GM18498 (cell line): ENCODE measurements around the gene SMARCAL1.
A peak's percentile ranks its signal among the peaks of the same experiment; 100 is the strongest.
"Not testable (repeated sequence)": the region's sequence is repeated elsewhere in the genome, so short reads cannot be mapped to it uniquely, and the experiment has no call there.

Source experiments
- ATAC-seq: cut with Tn5 transposase; IDR thresholded peaks from one replicate; pipeline ENCODE4 v1.9.1; 2021; ENCODE audit warnings: mild to moderate bottlenecking, moderate library complexity; ENCODE audit not compliant: unreplicated experiment

Gene SMARCAL1

DNA sequence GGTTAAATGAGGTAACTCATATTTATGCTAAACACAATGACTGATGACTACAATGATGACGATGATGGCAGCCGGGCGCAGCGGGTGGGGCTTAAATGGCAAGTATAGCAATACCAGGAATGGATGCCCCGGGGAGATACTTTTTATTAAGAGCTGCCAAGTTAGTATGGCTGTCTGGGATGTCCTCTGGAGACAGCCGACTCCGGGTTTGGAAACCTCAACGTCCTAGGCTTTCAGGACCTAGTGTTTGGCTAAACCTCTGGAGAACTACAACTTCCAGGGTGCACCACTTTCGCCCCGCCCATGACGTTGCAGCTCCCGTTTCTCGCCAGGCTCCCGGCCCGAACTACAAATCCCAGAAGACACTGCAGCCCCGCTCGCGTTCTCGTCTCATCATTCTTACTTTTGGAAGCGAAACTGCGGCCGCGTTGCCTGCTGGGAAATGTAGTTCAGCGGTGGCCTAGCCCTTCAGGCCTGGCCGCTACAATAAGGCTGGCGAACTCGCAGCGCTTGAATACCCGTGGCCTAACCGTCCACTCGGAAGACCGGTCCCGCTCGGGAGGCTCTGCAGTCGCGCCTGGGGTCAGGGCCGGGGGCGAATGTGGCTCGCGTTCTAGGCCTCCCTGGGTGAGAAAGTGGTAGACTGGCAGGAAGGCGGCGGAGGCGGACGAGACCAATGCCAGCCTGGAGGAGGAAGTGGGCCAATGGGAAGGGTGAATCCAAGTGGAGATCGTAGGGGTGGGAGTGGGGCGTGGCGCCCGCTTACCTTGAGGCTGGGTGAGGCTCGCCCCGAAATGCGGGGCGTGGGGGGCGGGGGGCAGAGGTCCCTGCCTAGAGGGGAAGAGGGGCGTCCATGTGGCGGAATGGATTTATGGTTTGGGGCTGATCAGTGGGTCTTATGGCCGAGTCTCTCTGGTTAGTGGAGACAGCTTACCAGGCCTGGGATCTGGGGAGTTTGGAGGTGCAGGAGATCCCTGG is at the start of gene SMARCAL1:
SMARCAL1 (plus strand) TSS at position 463 of the 978 bp plus-strand sequence. CDS start 2,221 bp downstream, outside the sequence.
- peak; percentile 92 for ATAC-seq

- ATAC-seq: no peak
Observed at GRCh38 chr2:216362730-216363129, 49.6 kb upstream of the SMARCAL1 start.

GRCh38 chr2:216363221-216363620 is 49.1 kb upstream of the SMARCAL1 start:
- no peak for ATAC-seq

- no peak for ATAC-seq
Observed at GRCh38 chr2:216365518-216365917, 46.8 kb upstream of the SMARCAL1 start.

DNA sequence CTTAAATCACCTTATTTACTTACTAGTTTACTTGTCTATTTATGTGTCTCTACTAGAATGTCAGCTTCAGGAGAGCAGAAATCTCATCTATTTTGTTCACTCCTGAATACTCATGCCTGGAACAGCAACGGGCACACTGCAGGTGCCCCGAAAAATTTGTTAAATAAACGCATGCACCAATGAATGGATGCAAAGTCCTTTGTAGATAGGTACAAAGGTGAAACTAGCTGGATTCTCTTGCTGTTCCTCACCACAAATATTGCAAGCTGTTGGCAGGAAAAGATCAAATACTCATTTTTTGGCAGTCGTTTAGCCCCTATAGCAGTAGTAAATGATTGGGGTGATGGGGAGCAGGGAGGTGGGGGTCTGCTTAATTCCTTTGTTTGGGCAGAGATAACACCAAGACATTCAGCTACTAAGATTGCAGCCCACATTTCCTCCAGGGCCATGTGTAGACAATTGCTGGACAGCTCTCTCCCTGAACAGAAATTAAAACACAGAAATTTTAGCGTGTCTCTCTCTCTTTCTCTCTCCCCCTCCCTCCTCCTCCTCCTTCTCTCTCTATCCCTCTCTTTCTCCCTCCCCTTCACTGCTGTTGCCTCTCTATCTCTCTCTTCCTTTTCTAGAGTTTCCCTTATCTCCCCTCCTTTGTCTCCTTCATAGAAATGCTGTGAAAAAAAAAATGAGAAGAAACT is 45.4 kb upstream of the SMARCAL1 start:
- ATAC-seq: no peak

DNA sequence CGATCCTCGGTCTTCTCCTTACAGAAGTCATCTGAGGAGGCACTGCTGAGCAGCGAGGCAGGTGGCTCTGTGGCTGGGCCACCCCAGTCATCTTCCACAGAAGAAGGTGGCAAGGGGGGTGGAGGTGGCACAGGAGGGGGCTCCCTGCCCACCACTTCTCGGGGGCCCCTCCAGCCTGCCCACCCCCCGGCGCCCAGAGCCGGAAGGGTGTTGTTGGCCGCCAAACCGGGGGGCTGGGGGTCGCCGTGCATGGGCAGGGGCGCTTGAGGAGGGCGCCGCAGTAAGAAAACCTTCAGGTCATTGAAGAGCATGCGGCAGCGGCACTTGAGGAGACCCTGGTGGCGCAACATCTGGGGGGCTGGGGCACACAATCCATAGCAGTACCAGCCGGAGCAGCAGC is 42.5 kb upstream of the SMARCAL1 start:
- no peak for ATAC-seq

DNA sequence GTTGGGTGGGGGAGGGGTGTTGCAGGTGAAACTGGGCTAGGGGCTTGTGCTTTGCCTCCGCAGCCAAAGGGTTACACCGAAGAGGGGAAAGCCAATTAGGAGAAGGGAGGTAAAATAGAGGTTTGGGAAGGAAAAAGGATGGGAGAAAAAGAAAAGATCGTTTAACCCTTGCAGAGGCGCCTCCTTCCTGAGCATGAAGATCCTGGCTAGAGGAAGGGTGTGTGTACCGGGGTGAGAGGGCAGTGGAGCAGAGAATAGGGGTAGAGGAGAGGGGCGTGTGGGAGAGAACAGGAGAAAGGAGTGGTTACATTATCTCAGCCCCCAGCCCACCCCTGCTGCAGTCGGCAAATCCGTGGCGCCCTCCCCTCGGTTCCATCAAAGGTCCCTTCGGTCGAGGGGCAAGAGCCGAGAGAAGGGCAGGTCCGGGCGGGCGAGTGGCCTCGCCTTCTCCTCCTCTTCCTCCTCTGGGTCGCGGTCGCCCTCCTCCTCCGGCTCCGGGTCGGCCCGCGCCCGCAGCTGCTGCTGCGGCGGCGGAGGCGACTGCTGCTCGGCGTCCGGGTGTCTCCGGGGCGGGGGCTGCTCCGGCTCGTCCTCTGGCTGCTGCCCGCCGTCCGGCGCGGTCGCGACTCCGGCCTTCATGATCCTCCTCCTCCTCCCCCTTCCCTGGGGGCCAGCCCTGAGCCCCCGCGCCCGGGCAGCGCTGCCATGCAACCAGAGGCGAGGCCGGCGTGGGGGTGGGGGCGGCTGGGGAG is 41.1 kb upstream of the SMARCAL1 start:
- no peak for ATAC-seq

DNA sequence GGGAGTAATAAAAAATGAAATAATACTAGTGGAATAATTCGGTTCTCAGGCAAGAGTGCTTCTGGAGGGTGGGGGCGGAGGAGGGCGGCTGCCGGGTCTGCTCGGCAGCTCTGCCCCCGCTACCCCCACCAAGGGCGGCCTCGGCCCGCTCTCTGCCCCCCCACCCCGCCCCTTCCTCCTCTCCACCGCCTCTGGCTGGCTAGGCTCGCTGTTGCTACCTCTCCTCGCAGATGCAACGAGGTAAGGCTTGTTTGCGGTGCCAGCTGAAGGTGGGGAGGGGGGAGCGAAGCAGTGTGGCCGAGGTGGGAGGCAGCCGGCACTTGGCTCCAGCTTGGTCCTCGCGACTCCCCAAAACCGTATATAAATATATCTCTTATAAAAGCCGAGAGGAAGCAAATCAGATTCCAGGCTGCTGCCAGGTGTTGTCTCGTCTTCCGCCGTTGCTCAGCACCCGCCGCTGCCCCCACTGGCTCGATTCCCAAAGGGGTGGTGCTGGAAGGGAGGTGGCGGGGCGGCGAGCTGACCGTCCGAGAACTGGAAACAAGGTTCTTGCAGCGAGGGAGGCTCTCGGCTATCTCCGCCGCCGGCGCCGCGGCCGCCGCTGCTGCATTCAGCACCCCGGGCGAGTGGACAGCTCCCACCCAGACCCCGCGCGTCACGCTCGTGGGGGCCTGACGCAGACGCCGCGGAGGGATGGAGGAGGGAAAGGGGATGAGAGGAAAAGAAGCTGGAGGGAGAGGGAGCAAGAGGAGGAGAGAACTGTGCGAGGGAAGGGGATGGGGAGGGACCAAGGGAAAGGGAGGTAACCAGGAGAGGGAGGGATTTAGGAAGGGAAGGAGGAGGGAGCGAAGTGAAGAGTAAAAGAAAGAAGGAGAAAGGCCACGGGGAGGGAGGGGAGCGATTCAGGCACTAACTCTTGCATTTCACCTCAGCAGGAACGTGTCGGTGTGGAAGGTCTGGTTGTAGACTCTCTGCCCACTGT is 40.3 kb upstream of the SMARCAL1 start, which contains the start of gene MARCHF4:
MARCHF4 (minus strand) TSS at position 763 of the 982 bp plus-strand sequence. CDS start 2,223 bp downstream, outside the sequence.
- ATAC-seq: peak; percentile 61

DNA sequence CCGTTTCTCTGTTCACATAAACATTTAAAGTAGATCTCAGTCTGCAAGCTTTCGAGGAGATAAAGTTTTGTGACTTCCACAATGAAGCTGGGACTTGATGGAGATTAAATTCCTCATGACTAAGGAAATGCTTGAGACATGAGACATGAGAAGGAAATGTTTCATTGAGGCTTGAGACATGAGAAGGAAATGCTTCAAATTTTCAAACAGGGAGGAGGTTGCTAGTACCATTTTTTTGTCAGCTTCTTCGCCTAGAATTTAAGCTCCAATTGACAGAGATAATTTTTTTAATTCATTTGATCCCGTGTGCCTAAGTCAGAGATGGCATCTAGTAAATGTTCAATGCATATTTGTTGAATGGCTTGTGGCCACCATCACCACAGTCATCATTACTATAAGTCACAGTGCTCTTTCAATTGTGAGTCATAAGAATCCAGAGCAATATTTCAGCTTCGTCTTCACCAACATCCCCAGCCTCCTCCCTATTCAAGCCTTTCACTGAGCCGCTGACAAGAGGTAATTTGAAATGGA is 39.5 kb upstream of the SMARCAL1 start:
- no peak for ATAC-seq

DNA sequence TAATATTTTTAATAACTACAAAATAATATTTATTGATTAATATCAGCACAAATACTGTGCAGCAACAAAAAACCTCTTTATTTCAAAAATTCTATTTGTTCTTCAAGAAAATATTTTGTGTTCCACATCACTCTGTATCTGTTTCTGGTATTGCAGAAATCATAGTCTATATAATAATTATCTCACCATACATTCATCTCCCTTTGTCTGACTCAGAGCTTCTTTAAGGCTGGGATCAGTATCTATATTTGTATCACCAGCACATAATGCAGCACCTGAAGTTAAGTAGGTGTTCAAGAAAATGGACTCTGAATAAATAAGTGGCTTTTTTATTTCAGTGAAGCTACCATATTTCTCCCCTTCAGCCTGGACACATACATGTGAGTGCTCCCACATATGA is 38.4 kb upstream of the SMARCAL1 start:
- no peak for ATAC-seq

DNA sequence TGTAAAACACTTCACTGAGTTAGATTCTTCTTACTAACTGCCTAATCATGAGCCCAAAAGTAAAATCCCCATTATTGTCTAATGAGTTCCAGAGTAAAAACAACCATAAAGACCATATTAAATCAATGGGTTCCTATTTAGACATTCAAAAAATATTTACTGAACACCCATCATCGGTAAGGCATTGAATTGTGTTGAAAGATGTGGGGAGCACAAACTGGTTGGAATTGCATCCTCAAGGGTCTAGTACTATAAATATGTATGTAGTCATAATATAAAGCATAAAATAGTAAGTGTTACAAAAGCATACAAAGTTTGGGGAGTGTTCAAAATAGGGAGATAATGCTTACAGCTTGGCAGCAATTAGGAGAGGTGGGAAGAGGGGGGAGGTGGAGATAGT is 37.0 kb upstream of the SMARCAL1 start:
- no peak for ATAC-seq

- ATAC-seq: no peak
Observed at GRCh38 chr2:216379977-216380376, 32.3 kb upstream of the SMARCAL1 start.

- not testable (repeated sequence) for ATAC-seq
Observed at GRCh38 chr2:216384409-216384808, 27.9 kb upstream of the SMARCAL1 start.

- no peak for ATAC-seq
Observed at GRCh38 chr2:216385478-216385877, 26.8 kb upstream of the SMARCAL1 start.

DNA sequence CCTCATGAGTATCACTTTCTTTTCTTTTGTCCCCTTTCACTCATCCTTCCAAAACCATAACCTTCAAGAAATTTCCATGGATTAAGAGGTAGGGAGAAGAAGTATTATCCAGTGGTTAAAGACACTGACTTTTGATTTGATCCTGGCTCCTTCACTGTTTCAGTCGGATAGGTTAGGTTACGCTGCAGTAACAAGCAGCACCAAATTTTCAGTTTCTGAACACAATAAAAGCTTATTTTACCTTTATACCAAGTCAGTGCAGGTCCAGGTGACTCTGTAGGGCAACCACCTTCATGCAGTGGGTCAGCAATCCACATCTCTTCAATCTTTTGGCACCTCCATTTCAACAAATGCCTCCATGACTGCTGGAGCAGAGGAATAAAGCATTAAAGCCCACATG is 25.0 kb upstream of the SMARCAL1 start:
- ATAC-seq: no peak

GRCh38 chr2:216388046-216388884 is 24.0 kb upstream of the SMARCAL1 start:
- no peak for ATAC-seq

- no peak for ATAC-seq
Observed at GRCh38 chr2:216389570-216389969, 22.7 kb upstream of the SMARCAL1 start.

DNA sequence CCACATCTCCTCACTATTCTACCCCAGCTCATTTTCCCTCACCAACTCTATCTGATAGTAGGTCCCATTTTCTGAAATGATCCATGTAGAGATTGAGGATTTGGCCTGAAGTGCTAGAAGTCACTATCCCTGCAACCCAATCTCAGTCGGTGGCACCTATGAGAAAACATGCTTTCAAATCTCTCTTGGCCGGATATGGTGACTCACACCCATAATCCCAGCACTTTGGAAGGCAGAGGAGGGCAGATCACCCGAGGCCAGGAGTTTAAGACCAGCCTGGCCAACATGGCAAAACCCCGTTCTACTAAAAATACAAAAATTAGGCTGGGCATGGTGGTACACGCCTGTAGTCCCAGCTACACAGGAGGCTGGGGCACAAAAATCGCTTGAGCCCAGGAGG is 20.9 kb upstream of the SMARCAL1 start:
- no peak for ATAC-seq
